BLaER1 treated with 17β-estradiol and CSF1 and Interleukin-3, amounts not matched to agents 10 nM and 100 nM (cell line): Measurements from ENCODE around the gene FAM193B.
"Not testable (repeated sequence)": the region's sequence is repeated elsewhere in the genome, so short reads cannot be mapped to it uniquely, and the experiment has no call there.

Source experiments
- H3K27ac ChIP-seq, 11 experiments: shearing (Covaris generic); formaldehyde crosslinking; 2 replicates each; pipeline ENCODE4 v1.8.1; 2022
- H3K27me3 ChIP-seq, 11 experiments: shearing (Covaris generic); formaldehyde crosslinking; 2 replicates each; pipeline ENCODE4 v1.8.1; 2022
- H3K36me3 ChIP-seq, 11 experiments: shearing (Covaris generic); formaldehyde crosslinking; 2 replicates each; pipeline ENCODE4 v1.8.1; 2022
- H3K4me1 ChIP-seq, 10 experiments: shearing (Covaris generic); formaldehyde crosslinking; 2 replicates each; pipeline ENCODE4 v1.8.1; 2022
- H3K4me2 ChIP-seq, 11 experiments: shearing (Covaris generic); formaldehyde crosslinking; 2 replicates each; pipeline ENCODE4 v1.8.1; 2022
- H3K4me3 ChIP-seq, 10 experiments: shearing (Covaris generic); formaldehyde crosslinking; 2 replicates each; pipeline ENCODE4 v1.8.1; 2022
- H3K9ac ChIP-seq, 11 experiments: shearing (Covaris generic); formaldehyde crosslinking; 2 replicates each; pipeline ENCODE4 v1.8.1; 2022
- H3K9me3 ChIP-seq, 11 experiments: shearing (Covaris generic); formaldehyde crosslinking; replicated peaks in 1 of 11; 2 replicates each; pipeline ENCODE4 v1.8.1; 2022
- H4K20me1 ChIP-seq, 11 experiments: shearing (Covaris generic); formaldehyde crosslinking; 2 replicates each; pipeline ENCODE4 v1.8.1; 2022
- Cebpa-rat ChIP-seq, 11 experiments: shearing (Covaris generic); IDR thresholded peaks; 2 replicates each; pipeline ENCODE4 v1.8.1; 2022

FAM193B gene

DNA sequence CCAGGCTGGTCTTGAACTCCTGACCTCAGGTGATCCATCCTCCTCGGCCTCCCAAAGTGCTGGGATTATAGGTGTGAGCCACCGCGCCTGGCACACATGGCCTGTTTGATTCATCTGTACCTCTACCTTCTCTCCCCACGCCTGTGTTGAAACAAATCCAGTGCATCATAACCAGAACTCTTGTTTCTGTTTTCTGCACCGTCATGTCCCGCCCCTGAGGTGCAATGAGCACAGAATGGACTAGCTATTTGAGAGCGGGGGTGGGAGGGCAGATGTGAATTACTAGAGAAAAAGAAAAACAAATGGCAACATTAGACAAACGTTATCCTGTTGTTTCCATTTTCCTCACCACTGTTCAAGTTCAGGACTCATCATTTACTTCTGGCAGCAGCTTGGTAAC, 10.7 kb upstream of the FAM193B start:
- H3K4me1 ChIP-seq: peaks cover 0 to 3% (median 0%) of the 10 kb centered on the region in 10 experiments; a peak in 2 of 20 replicates
- no peak overlapping the region for H3K9ac ChIP-seq
- H3K4me3 ChIP-seq: no peak overlapping the region
- no peaks in the 10 kb centered on the region for H3K36me3 ChIP-seq
- no peak overlapping the region for H3K27ac ChIP-seq
- no peak overlapping the region for H3K4me2 ChIP-seq
- TF ChIP-seq Cebpa-rat (IDR thresholded peaks at IDR 0.05): no peak
- no peaks in the 10 kb centered on the region for H3K27me3 ChIP-seq
- no peaks in the 10 kb centered on the region for H4K20me1 ChIP-seq
- H3K9me3 ChIP-seq: peaks cover 11 to 19% (median 14%) of the 10 kb centered on the region in 11 experiments

DNA sequence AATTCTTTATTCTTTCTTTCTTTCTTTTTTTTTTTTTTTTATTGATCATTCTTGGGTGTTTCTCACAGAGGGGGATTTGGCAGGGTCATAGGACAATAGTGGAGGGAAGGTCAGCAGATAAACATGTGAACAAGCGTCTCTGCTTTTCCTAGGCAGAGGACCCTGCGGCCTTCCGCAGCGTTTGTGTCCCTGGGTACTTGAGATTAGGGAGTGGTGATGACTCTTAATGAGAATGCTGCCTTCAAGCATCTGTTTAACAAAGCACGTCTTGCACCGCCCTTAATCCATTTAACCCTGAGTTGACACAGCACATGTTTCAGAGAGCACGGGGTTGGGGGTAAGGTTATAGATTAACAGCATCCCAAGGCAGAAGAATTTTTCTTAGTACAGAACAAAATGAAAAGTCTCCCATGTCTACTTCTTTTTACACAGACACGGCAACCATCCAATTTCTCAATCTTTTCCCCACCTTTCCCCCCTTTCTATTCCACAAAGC, 5.1 kb upstream of the FAM193B start:
- Histone ChIP-seq H3K4me1 (peaks cover 5 to 13% (median 6%) of the 10 kb centered on the region in 10 experiments; a peak in 16 of 20 replicates), H3K9me3 (peaks cover 11 to 19% (median 14%) of the 10 kb centered on the region in 11 experiments)
- H3K9ac ChIP-seq, H4K20me1 ChIP-seq, H3K4me3 ChIP-seq, H3K27me3 ChIP-seq, H3K27ac ChIP-seq, H3K36me3 ChIP-seq, H3K4me2 ChIP-seq: not testable (repeated sequence)

DNA sequence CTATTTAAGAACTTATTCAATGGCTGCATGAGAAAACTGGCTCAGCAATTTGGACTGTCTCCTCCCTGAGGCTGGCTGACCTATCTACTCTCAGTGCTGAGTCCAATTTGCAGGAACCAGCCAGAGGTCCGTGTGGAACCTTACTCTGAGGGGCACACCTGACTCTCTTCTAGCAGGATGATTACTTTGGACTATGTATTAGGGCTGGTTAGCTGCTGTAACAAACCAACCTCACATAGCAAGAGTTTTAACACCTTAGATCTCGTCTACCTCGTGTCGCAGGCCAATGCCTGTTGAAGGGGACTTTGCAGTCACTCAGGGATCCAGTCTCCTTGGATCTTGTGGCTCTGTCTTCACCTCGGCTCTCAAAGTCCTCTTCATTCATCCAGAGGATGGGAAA, 3.4 kb upstream of the FAM193B start:
- no peaks in the 10 kb centered on the region for H3K27me3 ChIP-seq
- H3K36me3 ChIP-seq: peaks cover 0 to 4% (median 1%) of the 10 kb centered on the region in 11 experiments; a peak in 11 of 22 replicates
- H3K4me3 ChIP-seq: no peak overlapping the region
- peaks cover 8 to 14% (median 12%) of the 10 kb centered on the region in 11 experiments; a peak in 21 of 22 replicates for H4K20me1 ChIP-seq
- H3K4me2 ChIP-seq: no peak overlapping the region
- peaks cover 11 to 19% (median 14%) of the 10 kb centered on the region in 11 experiments for H3K9me3 ChIP-seq
- H3K9ac ChIP-seq: no peak overlapping the region
- no peak for TF ChIP-seq Cebpa-rat (IDR thresholded peaks at IDR 0.05)
- no peak overlapping the region for H3K27ac ChIP-seq
- peaks cover 12 to 19% (median 13%) of the 10 kb centered on the region in 10 experiments for H3K4me1 ChIP-seq

DNA sequence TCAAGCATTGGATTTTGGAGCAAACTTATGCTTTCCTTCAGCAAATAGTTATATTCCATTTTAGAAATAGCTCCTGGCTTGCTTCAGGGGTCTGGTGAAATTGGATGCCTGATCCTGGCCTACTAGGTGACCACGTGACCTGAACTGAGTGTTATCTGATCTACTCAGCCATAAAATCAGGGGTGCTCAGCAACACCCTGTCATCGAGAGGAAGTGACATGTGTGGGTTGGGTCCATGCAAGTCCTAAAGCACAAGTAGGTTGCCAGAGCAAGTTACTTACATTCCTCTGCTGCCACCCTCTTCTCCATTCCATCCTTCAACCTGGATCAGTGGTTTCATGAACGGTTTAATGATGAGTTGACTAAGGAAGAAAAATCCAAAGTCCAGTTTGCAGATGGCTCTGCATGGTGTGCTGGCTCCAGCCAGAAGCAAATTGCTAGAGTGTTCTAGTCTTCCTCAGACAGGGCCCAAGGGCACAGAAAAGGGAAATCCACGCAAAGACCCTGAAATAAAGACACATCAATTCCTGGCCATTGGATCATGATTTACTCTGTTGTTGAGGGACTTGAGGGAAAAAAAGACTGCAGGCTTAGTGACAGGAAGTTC, 2.8 kb upstream of the FAM193B start:
- Histone ChIP-seq H3K36me3 (peaks cover 4 to 11% (median 8%) of the 10 kb centered on the region in 11 experiments; a peak in 17 of 22 replicates), H3K27me3 (no peaks in the 10 kb centered on the region), H4K20me1 (peaks cover 15 to 21% (median 18%) of the 10 kb centered on the region in 11 experiments; a peak in 21 of 22 replicates), H3K9ac (no peak overlapping the region), H3K4me2 (0 out of 22 replicates have a peak overlapping the region, but pooled peaks of 1 of the 11 experiments have one; percentile 3), H3K4me1 (peaks cover 18 to 26% (median 20%) of the 10 kb centered on the region in 10 experiments), H3K9me3 (peaks cover 10 to 14% (median 10%) of the 10 kb centered on the region in 11 experiments), H3K27ac (no peak overlapping the region), H3K4me3 (no peak overlapping the region)
- no peak for TF ChIP-seq Cebpa-rat (IDR thresholded peaks at IDR 0.05)

DNA sequence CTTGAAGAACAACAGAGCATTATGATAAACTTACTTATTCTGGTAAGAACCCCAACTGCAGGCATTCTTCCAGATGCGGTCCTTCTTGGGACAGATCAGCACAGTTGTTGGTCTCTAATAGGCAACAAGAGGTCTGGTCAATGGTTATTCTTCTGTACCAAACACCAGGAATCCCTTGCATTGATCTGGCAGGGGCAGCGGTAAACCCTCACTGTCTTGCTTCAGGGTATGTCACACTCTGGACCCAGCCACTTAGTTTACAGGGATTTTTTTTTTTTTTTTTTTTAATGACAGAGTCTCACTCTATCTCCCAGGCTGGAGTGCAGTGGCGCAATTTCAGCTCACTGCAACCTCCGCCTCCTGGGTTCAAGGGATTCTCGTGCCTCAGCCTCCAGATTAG, 1.3 kb upstream of the FAM193B start:
- H3K27ac ChIP-seq: no peak overlapping the region
- peaks cover 0 to 3% (median 0%) of the 10 kb centered on the region in 11 experiments; a peak in 3 of 22 replicates for H3K9me3 ChIP-seq
- H4K20me1 ChIP-seq: peaks cover 20 to 35% (median 33%) of the 10 kb centered on the region in 11 experiments; a peak in 21 of 22 replicates
- TF ChIP-seq Cebpa-rat (IDR thresholded peaks at IDR 0.05): no peak
- peaks cover 19 to 26% (median 23%) of the 10 kb centered on the region in 11 experiments; a peak in 21 of 22 replicates for H3K36me3 ChIP-seq
- no peak overlapping the region for H3K4me3 ChIP-seq
- peaks cover 26 to 36% (median 30%) of the 10 kb centered on the region in 10 experiments for H3K4me1 ChIP-seq
- no peaks in the 10 kb centered on the region for H3K27me3 ChIP-seq
- no peak overlapping the region for H3K4me2 ChIP-seq
- H3K9ac ChIP-seq: no peak overlapping the region

DNA sequence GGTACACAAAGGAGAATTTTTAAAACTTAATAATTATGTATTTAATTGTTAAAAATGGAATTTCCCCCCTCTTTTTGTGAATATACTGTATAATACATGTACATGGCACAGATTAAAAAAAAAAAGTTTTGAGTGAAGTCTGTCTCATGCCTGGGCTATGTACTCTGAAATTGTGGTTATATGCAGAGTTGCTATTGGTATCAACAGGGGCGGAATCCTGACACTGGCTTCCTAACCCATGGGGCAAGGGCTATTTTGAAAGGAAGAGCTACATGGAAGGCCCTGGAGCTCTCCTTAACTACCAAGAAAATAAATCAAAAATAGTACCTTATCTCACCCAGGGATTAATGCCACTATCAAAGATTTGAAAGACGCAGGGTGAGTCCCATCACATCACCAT, 865 bp upstream of the FAM193B start:
- Histone ChIP-seq H3K4me3 (no peak overlapping the region; a peak in 1 of 20 replicates), H3K9me3 (no peaks in the 10 kb centered on the region; a peak in 1 of 22 replicates)

DNA sequence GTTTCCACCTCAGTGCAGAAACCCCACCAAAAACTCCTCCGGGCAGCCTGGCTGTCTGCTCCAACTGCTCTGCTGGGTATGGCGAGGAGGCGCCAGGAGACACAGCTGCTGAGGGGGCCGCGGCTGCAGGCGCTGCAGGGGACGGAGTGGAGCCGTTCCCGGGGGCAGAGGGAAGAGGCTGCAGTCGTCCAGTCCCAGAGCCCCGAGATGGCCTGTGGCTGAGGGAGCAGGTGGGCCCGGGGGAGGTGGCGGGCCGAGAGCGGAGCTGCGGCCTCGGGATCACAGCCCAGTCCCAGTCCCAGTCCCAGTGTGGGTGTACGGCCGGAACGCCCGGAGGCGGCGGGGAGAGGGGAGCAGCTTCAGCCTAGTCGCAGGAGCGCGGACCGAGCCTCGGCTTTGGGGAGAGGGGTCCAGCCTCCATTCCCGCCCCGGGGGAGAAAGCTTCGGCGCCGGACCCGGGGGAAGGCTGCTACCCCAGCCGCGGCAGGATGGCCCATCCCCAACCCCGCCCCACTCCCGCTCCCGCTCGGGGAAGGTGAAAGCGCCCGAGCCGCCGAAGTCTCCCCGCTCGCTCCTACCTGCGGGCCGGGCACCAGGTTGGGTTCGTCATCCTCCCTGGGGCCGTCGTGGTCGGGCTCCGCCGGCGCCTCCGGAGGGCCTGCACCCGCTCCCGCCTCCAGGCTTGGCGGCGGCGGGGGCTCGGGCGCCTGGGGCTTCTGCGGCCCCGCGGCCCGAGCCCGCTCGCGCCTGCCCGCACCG, 513 bp downstream of the FAM193B start:
- peaks cover 21 to 41% (median 36%) of the 10 kb centered on the region in 11 experiments; a peak in 21 of 22 replicates for H3K36me3 ChIP-seq
- H3K9me3 ChIP-seq: no peaks in the 10 kb centered on the region
- no peak for TF ChIP-seq Cebpa-rat (IDR thresholded peaks at IDR 0.05)
- H3K4me2 ChIP-seq: peak overlapping the region; percentile 85 to 98 (median 96)
- peaks cover 30 to 53% (median 49%) of the 10 kb centered on the region in 11 experiments; a peak in 21 of 22 replicates for H4K20me1 ChIP-seq
- peak overlapping the region; percentile 89 to 97 (median 95) for H3K9ac ChIP-seq
- peaks cover 35 to 54% (median 45%) of the 10 kb centered on the region in 10 experiments for H3K4me1 ChIP-seq
- H3K27ac ChIP-seq: peak overlapping the region; percentile 61 to 93 (median 90); a peak in 21 of 22 replicates
- H3K4me3 ChIP-seq: peak overlapping the region; percentile 89 to 99 (median 92)
- no peaks in the 10 kb centered on the region for H3K27me3 ChIP-seq

More for the DNA sequence above, 865 bp upstream of the FAM193B start:
- no peak overlapping the region for H3K9ac ChIP-seq
- peaks cover 30 to 41% (median 35%) of the 10 kb centered on the region in 10 experiments for H3K4me1 ChIP-seq
- H3K36me3 ChIP-seq: peaks cover 21 to 30% (median 27%) of the 10 kb centered on the region in 11 experiments; a peak in 21 of 22 replicates
- TF ChIP-seq Cebpa-rat (IDR thresholded peaks at IDR 0.05): no peak
- H4K20me1 ChIP-seq: peaks cover 25 to 40% (median 38%) of the 10 kb centered on the region in 11 experiments; a peak in 21 of 22 replicates
- no peaks in the 10 kb centered on the region for H3K27me3 ChIP-seq
- no peak overlapping the region for H3K27ac ChIP-seq
- peak overlapping the region in 6 of 11 experiments; percentile 71 to 97 (median 92); a peak in 7 of 22 replicates for H3K4me2 ChIP-seq

DNA sequence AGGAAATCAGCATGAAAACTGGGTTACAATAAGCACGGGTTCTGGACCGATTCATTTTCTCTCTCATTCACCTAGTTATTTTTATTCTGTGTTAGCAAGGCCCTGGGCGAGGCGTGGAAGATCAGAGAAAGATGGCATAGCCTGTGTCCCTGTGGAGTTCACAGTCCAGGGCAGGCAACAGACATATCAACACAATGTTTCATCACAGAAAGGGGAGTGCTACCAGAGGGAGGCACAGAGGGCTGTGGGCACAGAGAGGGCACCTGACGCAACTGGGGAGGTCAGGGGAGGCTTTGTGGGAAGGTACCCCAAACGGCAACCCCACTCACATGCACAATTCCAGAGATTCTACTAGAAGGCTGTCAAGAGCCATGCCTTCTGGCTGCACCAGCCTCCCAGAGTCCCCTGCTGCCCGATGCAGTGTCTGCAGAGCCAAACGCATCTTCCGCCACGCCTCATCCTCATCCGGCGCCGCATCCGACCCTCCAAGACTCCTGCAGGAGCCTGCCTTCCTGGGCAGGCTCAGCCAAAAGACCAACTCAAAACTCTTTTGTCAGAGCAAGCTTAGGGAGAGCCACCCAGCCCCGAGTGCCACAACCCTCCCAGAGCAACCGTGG, 1.4 kb downstream of the FAM193B start:
- H3K9me3 ChIP-seq: no peaks in the 10 kb centered on the region
- H3K4me3 ChIP-seq: peak overlapping the region; percentile 89 to 99 (median 92)
- peaks cover 33 to 62% (median 58%) of the 10 kb centered on the region in 11 experiments; a peak in 21 of 22 replicates for H4K20me1 ChIP-seq
- peaks cover 21 to 50% (median 44%) of the 10 kb centered on the region in 11 experiments; a peak in 21 of 22 replicates for H3K36me3 ChIP-seq
- H3K4me2 ChIP-seq: peak overlapping the region; percentile 85 to 98 (median 96)
- H3K9ac ChIP-seq: peak overlapping the region; percentile 89 to 97 (median 95)
- H3K27me3 ChIP-seq: no peaks in the 10 kb centered on the region
- H3K4me1 ChIP-seq: peaks cover 35 to 63% (median 51%) of the 10 kb centered on the region in 10 experiments
- peak overlapping the region in 9 of 11 experiments; percentile 83 to 93 (median 90); a peak in 18 of 22 replicates for H3K27ac ChIP-seq
- 0 out of 22 replicates have a peak, but pooled peaks of 1 of the 11 experiments have one; percentile 18 for TF ChIP-seq Cebpa-rat (IDR thresholded peaks at IDR 0.05)
